Fibroblast of peridontal ligament (primary cell): Measurements from ENCODE around the gene GRK6.

Experiments
- DNase-seq: peaks from one replicate; pipeline ENCODE4 v3.0.0-alpha.2; 2010; ENCODE audit errors: extremely low read depth

GRK6 gene

GRCh38 chr5:177426566-177427210 lies at the start of gene GRK6:
Gene GRK6, plus strand, starts transcription at chr5:177426676. Its CDS starts 170 bp downstream, at chr5:177426846.
- no peak for DNase-seq

GRCh38 chr5:177377851-177378776 lies 48.4 kb upstream of the GRK6 start:
- DNase-seq = no peak

- peak; percentile 51 for DNase-seq
These were observed 47.3 kb upstream of the GRK6 start for GRCh38 chr5:177378884-177379883.

- no peak for DNase-seq
These were observed 45.7 kb upstream of the GRK6 start for GRCh38 chr5:177380805-177381126.

- peak; percentile 45 for DNase-seq
These were observed 44.0 kb upstream of the GRK6 start for GRCh38 chr5:177382423-177383029.

GRCh38 chr5:177383181-177383580 lies 43.3 kb upstream of the GRK6 start:
- DNase-seq = no peak

- DNase-seq = no peak
These were observed 42.3 kb upstream of the GRK6 start, which contains the start of gene SLC34A1 for GRCh38 chr5:177384134-177384533. Gene SLC34A1, plus strand, starts transcription at chr5:177384434. Its CDS starts 1,308 bp downstream, at chr5:177385742.

GRCh38 chr5:177385720-177386119 lies 40.8 kb upstream of the GRK6 start:
- no peak for DNase-seq

- no peak for DNase-seq
These were observed 39.9 kb upstream of the GRK6 start for GRCh38 chr5:177386542-177386941.

- no peak for DNase-seq
These were observed 39.1 kb upstream of the GRK6 start for GRCh38 chr5:177387405-177387804.

- no peak for DNase-seq
These were observed 37.9 kb upstream of the GRK6 start for GRCh38 chr5:177388521-177389052.

GRCh38 chr5:177389241-177390169 lies 37.0 kb upstream of the GRK6 start:
- peak; percentile 89 for DNase-seq

- DNase-seq = peak; percentile 79
These were observed 35.8 kb upstream of the GRK6 start for GRCh38 chr5:177390363-177391300.

- no peak for DNase-seq
These were observed 33.7 kb upstream of the GRK6 start for GRCh38 chr5:177392765-177393164.

GRCh38 chr5:177393206-177393765 lies 33.2 kb upstream of the GRK6 start:
- no peak for DNase-seq

- no peak for DNase-seq
These were observed 32.5 kb upstream of the GRK6 start for GRCh38 chr5:177393990-177394389.

- no peak for DNase-seq
These were observed 30.4 kb upstream of the GRK6 start for GRCh38 chr5:177396078-177396477.

- no peak for DNase-seq
These were observed 29.7 kb upstream of the GRK6 start for GRCh38 chr5:177396807-177397206.
